Activated T-cell treated with anti-CD3 and anti-CD28 coated beads for 24 hours (primary cell): Measurements from ENCODE around the gene CNBD2.
"Not testable (repeated sequence)": the region's sequence is repeated elsewhere in the genome, so short reads cannot be mapped to it uniquely, and the experiment has no call there.

Experiments used
- DNase-seq: peaks from one replicate; pipeline ENCODE4 v3.0.0-alpha.2; 2020; ENCODE audit warnings: low read depth

CNBD2 gene

GRCh38 chr20:36026131-36026530 lies 57.7 kb downstream of the CNBD2 start:
- not testable (repeated sequence) for DNase-seq

- no peak for DNase-seq
These were observed 59.9 kb downstream of the CNBD2 start for GRCh38 chr20:36028106-36028808.

GRCh38 chr20:36030149-36030548 lies 61.8 kb downstream of the CNBD2 start:
- DNase-seq = no peak

GRCh38 chr20:36031806-36032205 lies 63.4 kb downstream of the CNBD2 start:
- DNase-seq = no peak

- DNase-seq = no peak
These were observed 66.5 kb downstream of the CNBD2 start for GRCh38 chr20:36034875-36035274.

GRCh38 chr20:36035745-36036144 lies 67.4 kb downstream of the CNBD2 start:
- DNase-seq = no peak

- DNase-seq = no peak
These were observed 68.3 kb downstream of the CNBD2 start for GRCh38 chr20:36036688-36037087.

GRCh38 chr20:36040571-36040970 lies 72.2 kb downstream of the CNBD2 start:
- no peak for DNase-seq

GRCh38 chr20:36043441-36043840 lies 75.1 kb downstream of the CNBD2 start:
- no peak for DNase-seq

- no peak for DNase-seq
These were observed 75.6 kb downstream of the CNBD2 start for GRCh38 chr20:36043892-36044515.

- no peak for DNase-seq
These were observed 77.0 kb downstream of the CNBD2 start for GRCh38 chr20:36045373-36045714.

- not testable (repeated sequence) for DNase-seq
These were observed 77.8 kb downstream of the CNBD2 start for GRCh38 chr20:36046073-36046798.

GRCh38 chr20:36049408-36049807 lies 81.0 kb downstream of the CNBD2 start:
- not testable (repeated sequence) for DNase-seq

GRCh38 chr20:36050436-36051317 lies 82.3 kb downstream of the CNBD2 start:
- DNase-seq = peak; percentile 92

- no peak for DNase-seq
These were observed 83.1 kb downstream of the CNBD2 start for GRCh38 chr20:36051318-36052116.

GRCh38 chr20:36052117-36052513 lies 83.7 kb downstream of the CNBD2 start:
- no peak for DNase-seq

- DNase-seq = not testable (repeated sequence)
These were observed 85.6 kb downstream of the CNBD2 start for GRCh38 chr20:36053863-36054518.

GRCh38 chr20:36055145-36055544 lies 86.8 kb downstream of the CNBD2 start:
- DNase-seq = no peak

- no peak for DNase-seq
These were observed 92.3 kb downstream of the CNBD2 start for GRCh38 chr20:36060676-36061075.

- DNase-seq = no peak
These were observed 93.4 kb downstream of the CNBD2 start for GRCh38 chr20:36061754-36062153.

- no peak for DNase-seq
These were observed 94.4 kb downstream of the CNBD2 start for GRCh38 chr20:36062799-36063198.
